Retinal pigment epithelial cell (primary cell): ENCODE data around the gene BEST2.

Source experiments
- DNase-seq: peaks from one replicate; pipeline ENCODE4 v3.0.0-alpha.2; 2010; ENCODE audit warnings: low read depth
- H3K4me3 ChIP-seq: 2 replicates; pipeline ENCODE4 v1.5.1; 2011; ENCODE audit warnings: mild to moderate bottlenecking, low read length, control low read depth, moderate library complexity
- CTCF ChIP-seq: conservative IDR thresholded peaks from 2 replicates; pipeline ENCODE4 v1.5.1; 2011; ENCODE audit warnings: low read depth, low read length, control low read depth, inconsistent platforms

BEST2 gene

GRCh38 chr19:12772323-12772722 lies 20.7 kb downstream of the BEST2 start:
- H3K4me3 ChIP-seq, result no peak overlapping the region
- no peak for TF ChIP-seq CTCF
- DNase-seq, result no peak

- TF ChIP-seq CTCF, result peak; percentile 61
- no peak overlapping the region for H3K4me3 ChIP-seq
- DNase-seq, result no peak
Measured at GRCh38 chr19:12773571-12773970, 22.0 kb downstream of the BEST2 start.

GRCh38 chr19:12774588-12775555 lies 23.3 kb downstream of the BEST2 start, which contains the start of gene HOOK2:
HOOK2 (minus strand) TSS chr19:12775552; CDS start chr19:12775449, 103 bp downstream.
- H3K4me3 ChIP-seq, result peak within 1 kb of the TSS; percentile 76
- no peak for DNase-seq
- TF ChIP-seq CTCF, result no peak

GRCh38 chr19:12777217-12778016 lies 25.8 kb downstream of the BEST2 start:
- peak overlapping the region; percentile 68 for H3K4me3 ChIP-seq
- TF ChIP-seq CTCF, result peak; percentile 91
- no peak for DNase-seq

- no peak for TF ChIP-seq CTCF
- no peak for DNase-seq
Measured at GRCh38 chr19:12778017-12778904, 26.7 kb downstream of the BEST2 start.

GRCh38 chr19:12778905-12779161 lies 27.2 kb downstream of the BEST2 start:
- H3K4me3 ChIP-seq, result peak overlapping the region; percentile 68
- TF ChIP-seq CTCF, result no peak
- no peak for DNase-seq

More at GRCh38 chr19:12778017-12778904, 26.7 kb downstream of the BEST2 start:
- H3K4me3 ChIP-seq, result peak overlapping the region; percentile 68
